ENCODE measurements around the gene TMBIM6. TPM values are rescaled to one million over a fixed set of nuclear protein-coding genes. Genes with fewer than 3 reads are reported as not detected.

Gene TMBIM6
- total and polyA plus RNA-seq, 3 experiments from 2014 or later = 443 to 1,008 (median 449) TPM

Other genes with a start within 250 kb of the TMBIM6 start
- gene KCNH3, start 202.5 kb upstream of the TMBIM6 start, total RNA-seq = 1 to 10 TPM; 2.5 to 3.1 TPM
- 1.4 TPM for gene KCNH3, start 202.5 kb upstream of the TMBIM6 start, polyA plus RNA-seq
- gene MCRS1, start 173.4 kb upstream of the TMBIM6 start, total RNA-seq = 10 to 100 TPM; 89.1 to 96.5 TPM
- 61.6 TPM for gene MCRS1, start 173.4 kb upstream of the TMBIM6 start, polyA plus RNA-seq
- gene FAM186B, start 135.9 kb upstream of the TMBIM6 start, total RNA-seq = under 1 TPM; 0.11 to 0.15 TPM
- not detected for gene FAM186B, start 135.9 kb upstream of the TMBIM6 start, polyA plus RNA-seq
- gene PRPF40B, start 118.0 kb upstream of the TMBIM6 start, total RNA-seq = 1 to 10 TPM; 9.0 to 9.9 TPM
- 2.0 TPM for gene PRPF40B, start 118.0 kb upstream of the TMBIM6 start, polyA plus RNA-seq
- gene FMNL3, start 34.2 kb upstream of the TMBIM6 start, total RNA-seq = 10 to 100 TPM; 35.8 to 36.7 TPM
- 6.3 TPM for gene FMNL3, start 34.2 kb upstream of the TMBIM6 start, polyA plus RNA-seq
- gene NCKAP5L, start 86.9 kb downstream of the TMBIM6 start, total RNA-seq = 1 to 10 TPM; 4.8 to 5.5 TPM
- gene NCKAP5L, start 86.9 kb downstream of the TMBIM6 start, polyA plus RNA-seq = 4.3 TPM
- gene BCDIN3D, start 101.5 kb downstream of the TMBIM6 start, total RNA-seq = 1 to 10 TPM; 6.5 to 7.6 TPM
- 6.4 TPM for gene BCDIN3D, start 101.5 kb downstream of the TMBIM6 start, polyA plus RNA-seq
- gene FAIM2, start 162.3 kb downstream of the TMBIM6 start, total RNA-seq = under 1 TPM; 0.39 to 0.44 TPM
- gene FAIM2, start 162.3 kb downstream of the TMBIM6 start, polyA plus RNA-seq = 0.72 TPM
- not detected for gene AQP2, start 209.2 kb downstream of the TMBIM6 start, total RNA-seq
- gene AQP2, start 209.2 kb downstream of the TMBIM6 start, polyA plus RNA-seq = not detected
- gene AQP5, start 220.3 kb downstream of the TMBIM6 start, total RNA-seq = not detected
- not detected for gene AQP5, start 220.3 kb downstream of the TMBIM6 start, polyA plus RNA-seq
- gene AQP6, start 231.4 kb downstream of the TMBIM6 start, total RNA-seq = not detected
- not detected for gene AQP6, start 231.4 kb downstream of the TMBIM6 start, polyA plus RNA-seq